CD4-positive, alpha-beta T cell treated with Interleukin-6 for 4 hours (primary cell): ENCODE results near the gene PKN3.
"Not testable (repeated sequence)": the region's sequence is repeated elsewhere in the genome, so short reads cannot be mapped to it uniquely, and the experiment has no call there.

Experiments
- DNase-seq: peaks from one replicate; pipeline ENCODE4 v3.0.0-alpha.2; 2020; ENCODE audit warnings: mixed read lengths

The PKN3 gene

DNA sequence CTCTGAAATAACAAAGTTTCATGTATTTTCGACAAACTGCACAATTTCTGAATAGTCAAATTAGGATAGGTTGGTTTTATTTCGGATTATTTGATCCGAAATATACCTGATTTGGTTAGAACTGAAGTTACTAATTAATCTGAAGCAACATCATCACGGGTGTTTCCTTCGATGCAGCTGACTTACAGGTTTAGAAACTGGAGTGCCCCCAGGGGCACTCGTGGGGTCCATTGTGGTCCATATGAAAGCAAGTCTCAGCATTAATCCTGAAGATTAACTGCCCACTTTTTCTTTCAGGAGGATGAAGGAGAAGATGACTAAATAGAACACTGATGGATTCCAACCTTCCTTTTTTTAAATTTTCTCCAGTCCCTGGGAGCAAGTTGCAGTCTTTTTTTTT, 8.0 kb upstream of the PKN3 start:
- DNase-seq, result no peak

DNA sequence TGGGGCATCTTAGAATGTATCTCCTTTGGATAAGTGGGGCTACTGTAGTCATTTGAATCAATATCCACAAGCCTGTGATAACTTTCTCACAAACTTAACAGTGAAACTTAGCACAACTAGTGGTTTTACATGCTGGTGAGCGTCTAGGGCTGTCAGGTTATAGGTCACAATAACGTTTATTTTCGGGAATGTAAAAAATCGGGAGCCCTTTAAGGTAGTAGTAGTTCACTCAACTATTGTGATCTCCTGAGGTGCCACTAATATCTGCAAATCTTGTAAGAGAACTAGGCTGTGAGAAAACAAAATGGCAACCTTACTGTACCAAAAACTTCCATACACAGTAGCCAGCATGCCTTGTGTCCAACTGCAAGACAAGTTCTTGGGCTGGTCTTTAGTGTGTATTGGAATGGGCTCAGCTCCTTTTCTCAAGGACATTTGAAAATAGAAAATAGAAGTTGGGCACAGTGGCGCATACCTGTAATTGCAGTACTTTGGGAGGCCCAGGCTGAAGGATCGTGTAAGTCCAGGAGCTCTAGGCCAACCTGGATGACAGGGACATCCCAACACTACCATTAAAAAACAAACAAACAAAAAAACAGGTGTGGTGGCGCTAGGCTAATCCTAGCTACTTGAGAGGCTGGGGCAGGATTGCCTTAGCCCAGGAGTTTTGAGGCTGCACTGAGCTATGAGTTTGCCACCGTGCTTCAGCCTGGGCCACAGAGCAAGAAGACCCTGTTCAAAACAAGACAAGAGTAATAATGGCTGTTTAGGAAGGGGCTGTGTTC, 5.2 kb upstream of the PKN3 start:
- no peak for DNase-seq

DNA sequence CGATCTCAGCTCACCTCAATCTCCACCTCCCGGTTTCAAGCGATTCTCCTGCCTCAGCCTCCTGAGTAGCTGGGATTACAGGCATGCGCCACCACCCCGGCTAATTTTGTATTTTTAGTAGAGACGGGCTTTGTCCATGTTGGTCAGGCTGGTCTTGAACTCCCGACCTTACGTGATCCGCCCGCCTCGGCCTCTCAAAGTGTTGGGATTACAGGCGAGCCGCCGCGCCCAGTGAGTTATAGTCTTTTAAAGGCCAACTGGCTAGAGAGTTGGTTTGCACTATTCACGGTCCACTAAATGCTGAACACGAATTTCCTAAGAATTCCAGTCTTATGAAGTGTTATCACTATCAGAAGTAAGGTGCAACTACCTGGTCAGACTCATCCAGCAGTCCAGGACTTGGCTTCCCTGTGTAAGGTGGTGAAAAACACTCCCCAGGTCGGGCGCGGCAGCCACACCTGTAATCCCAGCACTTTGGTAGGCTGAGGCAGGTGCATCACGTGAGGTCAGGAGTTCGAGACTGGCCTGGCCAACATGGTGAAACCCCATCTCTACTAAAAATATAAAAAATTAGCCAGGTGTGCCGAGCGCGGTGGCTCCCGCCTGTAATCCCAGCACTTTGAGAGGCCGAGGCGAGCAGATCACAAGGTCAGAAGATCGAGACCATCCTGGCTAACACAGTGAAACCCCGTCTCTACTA, 3.1 kb upstream of the PKN3 start:
- not testable (repeated sequence) for DNase-seq

DNA sequence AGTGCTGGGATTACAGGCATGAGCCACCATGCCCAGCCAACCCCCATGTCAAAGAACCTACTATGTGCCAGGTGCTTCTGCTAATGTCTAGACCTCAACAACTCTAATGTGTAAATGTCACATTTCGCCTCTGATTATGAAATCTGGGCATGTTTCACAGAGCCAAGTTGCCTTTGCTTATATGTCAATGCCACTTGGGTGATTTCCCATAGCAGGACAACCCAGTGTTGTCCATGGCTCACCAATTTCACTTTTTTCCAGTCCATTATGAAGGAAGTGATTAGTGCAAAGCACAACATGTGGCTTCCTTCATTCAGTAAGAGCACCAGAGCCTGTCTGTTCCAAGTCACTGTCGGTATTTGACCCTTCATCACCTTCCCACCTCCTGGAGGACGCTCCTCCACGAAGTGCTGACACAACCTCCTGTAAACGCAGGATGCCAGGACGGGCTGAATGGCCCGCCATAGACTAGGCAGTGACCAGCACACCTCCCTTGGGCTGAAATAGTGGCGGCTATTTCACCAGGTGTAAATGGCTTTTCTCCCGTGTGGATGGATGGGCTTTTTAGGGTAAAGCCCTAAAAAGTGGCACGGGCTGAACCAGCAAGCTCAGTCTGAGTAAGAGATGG, 962 bp upstream of the PKN3 start:
- DNase-seq, result no peak

DNA sequence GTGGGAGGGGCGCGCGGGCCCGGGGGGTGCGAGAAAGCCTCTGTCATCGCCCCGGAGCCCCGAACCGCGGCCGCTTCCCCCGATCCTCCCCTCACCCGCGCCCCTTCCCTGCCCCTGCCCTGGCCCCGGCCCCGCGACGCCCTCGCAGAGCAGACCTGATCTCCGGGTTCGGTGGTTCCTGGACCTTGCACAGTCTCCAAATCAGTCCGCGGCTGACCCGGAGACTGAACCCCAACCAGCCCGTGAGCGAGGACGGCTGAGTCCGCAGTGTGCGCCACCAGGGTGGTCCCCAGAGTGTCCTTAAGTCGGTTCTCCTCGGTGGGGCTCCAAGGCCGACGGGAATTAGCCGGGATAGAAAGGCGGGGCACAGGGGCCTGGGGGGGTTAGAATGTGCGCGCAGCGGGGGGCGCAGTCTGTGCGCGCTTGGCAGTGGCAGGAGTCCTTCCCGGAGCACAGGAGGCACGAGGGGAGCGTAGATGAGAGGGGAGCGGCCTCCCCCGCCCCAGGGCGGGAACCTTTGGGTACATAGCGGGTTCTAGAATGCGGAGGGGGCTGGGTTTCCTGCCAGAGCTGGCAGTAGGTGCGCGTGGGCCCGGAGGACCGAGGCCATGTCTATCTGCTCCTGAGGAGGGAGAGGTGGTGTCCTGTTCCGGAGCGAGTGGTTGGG, 779 bp downstream of the PKN3 start:
- peak; percentile 54 for DNase-seq

DNA sequence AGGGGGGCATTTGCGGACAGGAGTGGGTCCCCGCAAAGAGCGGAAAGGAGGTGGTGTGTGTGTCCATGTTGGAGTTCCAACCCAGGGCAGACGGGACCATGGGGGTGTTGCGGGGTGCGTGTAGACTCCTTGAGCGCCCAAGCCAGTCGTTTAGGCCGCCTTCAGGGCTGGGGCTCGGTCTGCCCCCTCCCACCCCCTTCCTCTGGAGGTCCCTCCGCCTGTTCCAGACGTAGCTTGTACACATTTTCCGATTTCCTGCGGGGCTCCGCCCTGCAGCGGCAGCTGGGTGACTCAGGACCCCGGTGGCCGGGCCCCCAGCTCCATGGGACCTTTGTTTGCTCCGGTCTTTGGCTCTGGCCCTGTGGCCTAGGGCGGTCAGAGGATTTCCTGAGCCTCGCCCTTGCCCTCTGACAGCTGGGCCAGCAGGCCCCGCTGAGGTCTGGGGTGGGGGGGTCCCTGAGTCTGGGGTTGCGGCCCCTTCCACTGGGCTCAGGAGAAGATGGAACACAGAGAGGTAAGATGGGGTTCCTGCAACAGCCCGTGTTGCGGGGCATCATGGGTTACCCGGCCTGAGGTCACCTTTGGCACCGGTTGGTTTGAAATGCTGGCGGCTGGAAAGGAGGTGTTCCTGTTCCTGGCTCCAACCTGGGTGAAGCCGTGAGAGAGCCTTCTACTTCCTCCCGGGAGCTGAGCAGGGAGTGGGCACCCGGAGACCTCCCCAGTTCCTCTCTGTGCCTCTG, 1.5 kb downstream of the PKN3 start:
- peak; percentile 21 for DNase-seq

DNA sequence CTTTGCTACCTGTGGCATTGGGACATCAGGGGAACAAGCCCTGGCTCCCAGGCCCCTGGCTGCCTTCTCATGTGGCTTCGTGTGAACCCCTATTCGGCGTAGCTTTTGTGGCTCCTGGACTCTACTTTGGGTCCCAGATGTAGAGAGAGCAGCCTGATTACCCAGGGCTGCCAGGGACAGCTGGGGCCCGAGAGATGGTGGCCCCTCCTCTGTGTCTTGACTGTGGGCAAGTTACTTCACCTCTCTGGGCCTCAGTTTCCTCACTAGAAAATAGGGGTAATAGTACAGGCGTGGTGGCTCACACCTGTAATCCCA, 2.0 kb downstream of the PKN3 start:
- DNase-seq, result no peak

DNA sequence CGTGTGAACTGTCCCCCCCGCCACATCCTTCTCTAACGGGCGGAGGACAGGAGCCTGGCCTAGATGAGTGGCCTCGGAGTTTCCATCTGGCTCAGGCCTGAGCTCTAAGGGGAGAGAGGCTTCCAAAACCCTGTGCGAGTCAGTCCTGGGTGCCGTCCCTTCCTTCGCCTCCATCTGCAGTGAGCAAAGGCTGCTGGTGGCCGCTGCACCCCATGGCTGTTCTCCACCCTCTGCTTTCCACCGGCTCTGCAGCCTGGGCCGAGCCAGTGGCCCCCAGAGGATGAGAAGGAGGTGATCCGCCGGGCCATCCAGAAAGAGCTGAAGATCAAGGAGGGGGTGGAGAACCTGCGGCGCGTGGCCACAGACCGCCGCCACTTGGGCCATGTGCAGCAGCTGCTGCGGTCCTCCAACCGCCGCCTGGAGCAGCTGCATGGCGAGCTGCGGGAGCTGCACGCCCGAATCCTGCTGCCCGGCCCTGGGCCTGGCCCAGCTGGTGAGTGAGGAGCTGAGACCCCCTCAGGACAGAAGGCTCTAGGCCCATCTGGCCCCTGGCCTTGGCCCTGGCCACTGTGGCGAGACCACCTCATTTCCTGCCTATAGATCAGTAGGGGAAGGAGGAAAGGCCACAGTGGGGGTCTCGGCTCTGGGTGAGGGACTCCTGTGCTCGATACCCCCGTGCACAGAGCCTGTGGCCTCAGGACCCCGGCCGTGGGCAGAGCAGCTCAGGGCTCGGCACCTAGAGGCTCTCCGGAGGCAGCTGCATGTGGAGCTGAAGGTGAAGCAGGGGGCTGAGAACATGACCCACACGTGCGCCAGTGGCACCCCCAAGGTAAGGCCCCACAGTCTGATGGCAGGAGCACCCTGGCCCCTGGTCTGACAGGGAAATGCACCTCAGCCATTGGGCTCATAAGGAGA, 3.0 kb downstream of the PKN3 start:
- no peak for DNase-seq

DNA sequence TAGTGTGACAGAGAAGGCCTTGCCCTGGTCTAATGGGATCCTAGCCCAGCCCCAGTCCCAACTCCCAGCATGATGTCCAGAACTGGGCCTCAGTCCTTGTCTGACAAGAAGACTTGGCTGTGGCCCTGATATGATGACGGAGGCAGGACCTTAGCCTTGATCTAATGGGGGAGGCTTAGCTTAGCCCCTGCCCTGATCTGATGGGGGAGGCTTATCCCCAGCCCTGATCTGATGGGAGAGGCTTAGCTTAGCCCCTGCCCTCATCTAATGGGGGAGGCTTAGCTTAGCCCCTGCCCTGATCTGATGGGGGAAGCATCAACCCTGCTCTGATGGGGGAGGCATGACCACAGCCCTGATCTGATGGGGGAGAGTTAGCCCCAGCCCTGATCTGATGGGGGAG, 3.7 kb downstream of the PKN3 start:
- DNase-seq, result no peak

DNA sequence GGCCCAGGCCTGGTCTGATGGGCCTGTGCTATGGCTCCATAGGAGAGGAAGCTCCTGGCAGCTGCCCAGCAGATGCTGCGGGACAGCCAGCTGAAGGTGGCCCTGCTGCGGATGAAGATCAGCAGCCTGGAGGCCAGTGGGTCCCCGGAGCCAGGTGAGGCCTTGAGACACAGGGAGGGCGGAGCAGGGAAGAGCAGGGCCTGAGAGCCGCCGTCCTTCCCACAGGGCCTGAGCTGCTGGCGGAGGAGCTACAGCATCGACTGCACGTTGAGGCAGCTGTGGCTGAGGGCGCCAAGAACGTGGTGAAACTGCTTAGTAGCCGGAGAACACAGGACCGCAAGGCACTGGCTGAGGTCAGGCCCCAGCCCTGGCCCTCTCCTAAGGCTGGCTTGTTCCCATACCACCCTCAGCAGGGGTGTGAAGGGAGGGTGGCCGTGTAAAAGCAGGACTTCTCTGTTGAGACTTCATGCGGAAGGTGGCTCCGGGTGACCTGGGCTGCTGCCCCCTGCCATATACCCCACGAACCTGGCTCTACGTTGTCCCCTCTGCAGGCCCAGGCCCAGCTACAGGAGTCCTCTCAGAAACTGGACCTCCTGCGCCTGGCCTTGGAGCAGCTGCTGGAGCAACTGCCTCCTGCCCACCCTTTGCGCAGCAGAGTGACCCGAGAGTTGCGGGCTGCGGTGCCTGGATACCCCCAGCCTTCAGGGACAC, 4.5 kb downstream of the PKN3 start:
- no peak for DNase-seq

DNA sequence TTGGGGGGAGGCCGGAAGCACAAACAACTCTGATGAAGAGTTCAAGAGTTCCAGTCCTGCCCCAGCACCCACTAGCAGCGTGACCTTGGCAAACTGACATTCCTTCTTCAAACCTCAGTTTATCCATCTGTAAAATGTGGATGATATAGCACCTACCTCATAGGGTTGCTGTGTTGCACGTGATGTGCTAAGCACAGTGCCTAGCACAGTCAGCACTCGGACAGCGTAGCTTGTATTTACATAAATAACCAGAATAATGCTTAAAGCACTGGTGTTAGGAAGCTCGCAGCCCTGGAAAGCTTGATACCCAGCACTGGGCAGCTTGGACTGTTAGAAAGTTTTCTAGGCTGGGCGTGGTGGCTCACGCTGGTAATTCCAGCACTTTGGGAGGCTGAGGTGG, 5.1 kb downstream of the PKN3 start:
- DNase-seq, result no peak

DNA sequence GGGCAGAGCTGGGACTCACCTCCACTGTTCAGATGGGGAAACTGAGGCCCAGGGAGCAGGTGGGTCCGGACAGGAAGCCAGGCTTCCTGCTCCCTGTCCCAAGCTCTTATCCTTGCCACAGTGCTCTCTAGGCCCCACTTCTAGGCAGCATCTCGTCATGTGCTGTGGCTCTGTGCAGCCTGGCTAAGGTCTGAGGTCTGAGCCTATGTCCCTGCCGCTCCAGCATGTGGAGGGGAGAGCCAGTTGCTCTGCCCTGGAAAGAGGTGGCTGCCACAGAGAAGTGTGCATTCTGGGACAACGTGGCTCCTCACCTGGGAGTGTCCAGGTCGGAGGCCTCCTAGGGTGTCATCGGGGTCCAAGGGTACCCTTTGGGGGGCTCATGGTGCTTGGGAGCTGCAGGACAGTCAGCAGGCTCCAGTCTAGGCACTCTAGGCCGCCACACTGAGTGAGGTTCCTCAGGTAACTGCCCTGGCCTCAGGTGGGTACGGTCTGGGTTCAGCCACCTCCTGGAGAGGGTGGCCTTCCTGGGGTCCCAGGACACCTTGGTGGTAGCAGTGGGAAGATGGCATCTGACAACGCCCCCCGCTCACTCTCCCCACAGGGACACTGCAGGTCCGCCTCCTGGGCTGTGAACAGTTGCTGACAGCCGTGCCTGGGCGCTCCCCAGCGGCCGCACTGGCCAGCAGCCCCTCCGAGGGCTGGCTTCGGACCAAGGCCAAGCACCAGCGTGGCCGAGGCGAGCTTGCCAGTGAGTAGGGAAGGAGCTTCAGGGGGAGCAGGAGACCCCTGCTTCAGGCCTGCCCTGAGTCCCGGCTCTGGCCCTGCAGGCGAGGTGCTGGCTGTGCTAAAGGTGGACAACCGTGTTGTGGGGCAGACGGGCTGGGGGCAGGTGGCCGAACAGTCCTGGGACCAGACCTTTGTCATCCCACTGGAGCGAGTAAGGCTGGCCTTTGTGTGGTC, 10.4 kb downstream of the PKN3 start:
- no peak for DNase-seq

DNA sequence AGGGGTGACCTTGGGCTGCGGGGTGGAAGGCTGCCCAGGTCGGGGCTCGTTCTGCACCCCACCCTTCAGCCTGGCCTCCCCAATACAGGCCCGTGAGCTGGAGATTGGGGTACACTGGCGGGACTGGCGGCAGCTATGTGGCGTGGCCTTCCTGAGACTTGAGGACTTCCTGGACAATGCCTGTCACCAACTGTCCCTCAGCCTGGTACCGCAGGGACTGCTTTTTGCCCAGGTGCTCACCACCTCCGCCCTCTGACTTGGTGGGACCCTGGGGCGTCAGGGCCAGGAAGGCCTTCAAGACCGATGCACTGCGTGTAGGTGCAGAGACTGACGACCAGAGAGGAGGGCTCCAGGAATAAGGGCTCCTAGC, 11.1 kb downstream of the PKN3 start:
- no peak for DNase-seq

DNA sequence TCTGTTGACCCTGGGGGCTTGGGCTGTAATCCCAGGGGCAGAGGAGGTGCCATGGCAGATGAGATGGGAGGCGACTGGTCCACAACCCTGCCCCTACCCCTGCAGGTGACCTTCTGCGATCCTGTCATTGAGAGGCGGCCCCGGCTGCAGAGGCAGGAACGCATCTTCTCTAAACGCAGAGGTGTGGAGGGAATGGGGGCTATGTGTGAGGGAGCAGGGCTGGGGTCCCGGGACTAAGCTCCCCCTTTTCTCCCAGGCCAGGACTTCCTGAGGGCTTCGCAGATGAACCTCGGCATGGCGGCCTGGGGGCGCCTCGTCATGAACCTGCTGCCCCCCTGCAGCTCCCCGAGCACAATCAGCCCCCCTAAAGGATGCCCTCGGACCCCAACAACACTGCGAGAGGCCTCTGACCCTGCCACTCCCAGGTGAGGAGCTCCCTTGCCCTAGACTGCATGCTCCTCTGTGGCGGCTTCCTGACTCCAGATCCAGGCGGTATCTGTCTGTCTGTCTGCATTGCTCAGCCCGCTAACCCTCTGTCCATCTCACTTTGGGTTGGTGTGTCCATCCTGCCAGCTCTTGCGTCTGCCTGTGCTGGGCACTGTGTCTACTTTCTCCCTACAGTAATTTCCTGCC, 11.8 kb downstream of the PKN3 start:
- DNase-seq, result no peak

DNA sequence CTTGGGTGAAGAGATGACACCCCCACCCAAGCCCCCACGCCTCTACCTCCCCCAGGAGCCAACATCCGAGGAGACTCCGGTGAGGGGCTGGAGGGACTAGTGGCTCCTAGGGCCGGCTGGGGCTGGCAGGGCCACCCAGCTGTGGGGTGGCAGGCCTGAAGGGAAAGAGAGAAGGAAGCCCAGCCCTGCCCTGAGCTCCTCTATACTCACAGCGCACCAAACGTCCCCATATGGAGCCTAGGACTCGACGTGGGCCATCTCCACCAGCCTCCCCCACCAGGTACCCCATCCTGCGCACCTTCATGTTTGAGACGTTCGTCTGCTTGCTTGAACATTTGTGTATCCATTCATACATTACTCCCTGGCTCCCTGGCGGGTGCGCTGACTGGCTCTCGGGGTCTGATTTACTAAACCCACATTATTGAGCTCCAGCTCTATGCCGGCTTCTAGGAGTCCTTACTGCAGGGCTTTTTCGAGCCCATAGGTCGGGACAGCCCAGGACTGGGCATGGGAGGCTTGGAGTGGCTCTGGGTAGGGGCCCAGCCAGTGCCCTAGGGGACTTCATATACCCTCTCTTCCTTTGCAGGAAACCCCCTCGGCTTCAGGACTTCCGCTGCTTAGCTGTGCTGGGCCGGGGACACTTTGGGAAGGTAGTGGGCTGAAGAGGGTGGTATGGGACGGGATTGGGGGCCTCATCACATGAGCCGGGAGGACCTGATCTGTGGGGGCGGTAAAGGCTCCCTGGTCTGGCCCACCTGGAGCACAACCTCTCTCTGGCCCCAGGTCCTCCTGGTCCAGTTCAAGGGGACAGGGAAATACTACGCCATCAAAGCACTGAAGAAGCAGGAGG, 12.5 kb downstream of the PKN3 start:
- DNase-seq, result no peak

DNA sequence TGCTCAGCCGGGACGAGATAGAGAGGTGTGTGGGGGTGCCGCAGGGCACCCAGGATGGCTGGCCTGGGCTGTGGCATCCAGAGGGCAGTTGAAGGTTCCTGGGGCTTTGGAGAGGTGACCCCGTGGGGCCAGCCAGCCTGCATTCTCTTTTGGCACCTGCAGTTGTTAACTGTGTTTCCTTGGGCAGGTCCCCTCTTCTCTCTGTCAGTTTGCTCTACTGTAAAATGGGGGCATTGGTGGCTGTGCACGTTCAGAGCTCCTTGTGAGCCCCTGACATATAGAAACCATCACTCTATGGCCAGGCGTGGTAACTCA, 13.1 kb downstream of the PKN3 start:
- no peak for DNase-seq

DNA sequence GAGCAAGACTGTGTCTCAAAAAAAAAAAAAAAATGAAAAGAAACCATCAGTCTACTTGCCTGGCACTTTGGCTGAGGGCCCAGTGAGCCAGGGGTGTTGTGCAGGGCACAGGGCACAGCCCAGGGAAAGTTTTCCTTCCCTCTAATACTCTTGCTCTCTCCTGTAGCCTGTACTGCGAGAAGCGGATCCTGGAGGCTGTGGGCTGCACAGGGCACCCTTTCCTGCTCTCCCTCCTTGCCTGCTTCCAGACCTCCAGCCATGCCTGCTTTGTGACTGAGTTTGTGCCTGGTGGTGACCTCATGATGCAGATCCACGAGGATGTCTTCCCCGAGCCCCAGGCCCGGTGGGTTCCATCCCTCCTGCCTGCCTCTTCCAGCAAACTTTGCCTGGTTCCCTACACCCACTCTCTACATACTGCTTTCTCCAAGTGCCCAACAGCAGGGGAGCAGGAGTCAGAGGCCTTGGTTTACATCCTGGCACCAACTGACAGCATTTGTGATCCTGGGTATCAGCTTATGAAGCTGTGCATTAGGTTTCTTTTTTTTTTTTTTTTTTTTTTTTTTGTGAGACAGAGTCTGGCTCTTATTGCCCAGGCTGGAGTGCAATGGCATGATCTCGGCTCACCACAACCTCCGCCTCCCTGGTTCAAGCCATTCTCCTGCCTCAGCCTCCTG, 14.4 kb downstream of the PKN3 start:
- DNase-seq, result no peak

DNA sequence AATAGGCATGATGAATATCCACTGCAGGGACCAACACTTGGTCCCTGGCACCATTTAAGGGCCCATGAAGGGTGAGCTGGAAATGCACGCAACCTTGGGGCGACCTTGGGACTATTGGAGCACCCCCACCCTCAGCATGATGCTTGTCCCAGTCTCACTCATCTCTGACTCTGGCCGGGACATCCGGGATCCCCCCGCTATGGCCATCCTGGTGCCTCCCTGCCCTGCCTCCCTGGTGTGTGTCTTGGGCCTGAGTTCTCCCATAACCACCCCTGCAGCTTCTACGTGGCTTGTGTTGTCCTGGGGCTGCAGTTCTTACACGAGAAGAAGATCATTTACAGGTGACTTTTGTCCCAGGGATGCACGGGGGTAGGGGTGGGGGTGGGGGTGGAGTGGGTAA, 15.7 kb downstream of the PKN3 start:
- DNase-seq, result no peak
